ENCODE results near the gene UPF3B. TPM values are rescaled to one million over a fixed set of nuclear protein-coding genes. Genes with fewer than 3 reads are reported as not detected.
A peak's percentile ranks its signal among the peaks of the same experiment; 100 is the strongest.

Gene UPF3B
- total and polyA plus RNA-seq, 9 of the 15 experiments (the other 6 are each of a cell fraction or from before 2014, with no cell fraction given): 17.6 to 57.0 (median 32.3) TPM

GRCh38 chrX:119885554-119886428, 33.0 kb upstream of the UPF3B start (continued):
- TF ChIP-seq ILF3 (IDR thresholded peaks at IDR 0.05; ENCODE audit: borderline replicate concordance): no peak
- no peak for TF ChIP-seq DIDO1 (tag; IDR thresholded peaks at IDR 0.05; ENCODE audit: low read depth)
- no peak for TF ChIP-seq STAG1 (CRISPR knock-in tag; IDR thresholded peaks at IDR 0.05; ENCODE audit: borderline replicate concordance)
- no peak for TF ChIP-seq USF1 (CRISPR knock-in tag; IDR thresholded peaks at IDR 0.05)
- TF ChIP-seq FOXP1 (CRISPR knock-in tag; IDR thresholded peaks at IDR 0.05): no peak
- no peak for TF ChIP-seq ZKSCAN3 (CRISPR knock-in tag; IDR thresholded peaks at IDR 0.05)
- no peak for TF ChIP-seq TAL1 (IDR thresholded peaks at IDR 0.05)
- TF ChIP-seq SAP30 (IDR thresholded peaks at IDR 0.05; ENCODE audit: borderline replicate concordance, insufficient read depth, low read depth, low read length, poor library complexity, severe bottlenecking): no peak
- no peak for TF ChIP-seq MBD1 (CRISPR knock-in tag; IDR thresholded peaks at IDR 0.05)
- no peak for TF ChIP-seq MED1 (CRISPR knock-in tag; IDR thresholded peaks at IDR 0.05; ENCODE audit: borderline replicate concordance)
- TF ChIP-seq ASH1L (IDR thresholded peaks at IDR 0.05; ENCODE audit: borderline replicate concordance, low read depth, partially characterized antibody): peak; percentile 77
- no peak for TF ChIP-seq HMGXB4 (CRISPR knock-in tag; IDR thresholded peaks at IDR 0.05)
- no peak for TF ChIP-seq SRSF7 (optimal IDR thresholded peaks at IDR 0.05; ENCODE audit: low read depth, low read length)
- no peak for TF ChIP-seq DACH1 (IDR thresholded peaks at IDR 0.05; ENCODE audit: partially characterized antibody)
- no peak for TF ChIP-seq HMGN3 (IDR thresholded peaks at IDR 0.05; ENCODE audit: borderline replicate concordance, extremely low read depth, insufficient read length, low read depth, low read length)
- TF ChIP-seq ZNF175 (CRISPR knock-in tag; IDR thresholded peaks at IDR 0.05; ENCODE audit: low read depth): 0 out of 2 replicates have a peak, but pooled peaks have one; percentile 27
- 0 out of 2 replicates have a peak, but pooled peaks have one; percentile 58 for TF ChIP-seq CC2D1A (IDR thresholded peaks at IDR 0.05)
- TF ChIP-seq ZFP91 (CRISPR knock-in tag; IDR thresholded peaks at IDR 0.05): no peak
- TF ChIP-seq ZNF644 (tag; IDR thresholded peaks at IDR 0.05; ENCODE audit: low read depth): peak; percentile 57; the same call in 1 of the 2 replicates
